Stimulated activated CD4-positive, alpha-beta T cell treated with anti-CD3 and anti-CD28 coated beads, Interleukin-2, amount 100 ng/mL, for 24 hours (primary cell): ENCODE data around the gene TMEM91.
A peak's percentile ranks its signal among the peaks of the same experiment; 100 is the strongest.
"Not testable (repeated sequence)": the region's sequence is repeated elsewhere in the genome, so short reads cannot be mapped to it uniquely, and the experiment has no call there.

Source experiments
- DNase-seq, 2 donors: peaks; one replicate each; pipeline ENCODE4 v3.0.0-alpha.2; 2020

TMEM91 gene

GRCh38 chr19:41381536-41381935, 5.2 kb downstream of the TMEM91 start:
- not testable (repeated sequence) for DNase-seq

GRCh38 chr19:41384351-41384750, 8.0 kb downstream of the TMEM91 start:
- DNase-seq, result no peak

- no peak for DNase-seq
These were observed 10.1 kb downstream of the TMEM91 start for GRCh38 chr19:41386442-41386841.

GRCh38 chr19:41391618-41392017, 15.3 kb downstream of the TMEM91 start:
- no peak for DNase-seq

GRCh38 chr19:41392775-41393174, 16.4 kb downstream of the TMEM91 start:
- DNase-seq, result no peak

GRCh38 chr19:41395355-41395754, 19.0 kb downstream of the TMEM91 start:
- no peak for DNase-seq

GRCh38 chr19:41397086-41398049, 21.0 kb downstream of the TMEM91 start, which contains the start of the genes BCKDHA and EXOSC5:
Gene BCKDHA (plus strand): TSS chr19:41397818. CDS start chr19:41397828, 10 bp downstream.
Gene EXOSC5 (minus strand): TSS chr19:41397359. CDS start chr19:41397328, 31 bp downstream.
- peak; percentile 99 for DNase-seq

- no peak for DNase-seq
These were observed 21.7 kb downstream of the TMEM91 start for GRCh38 chr19:41398050-41398418.

GRCh38 chr19:41398598-41398997, 22.3 kb downstream of the TMEM91 start:
- no peak for DNase-seq

GRCh38 chr19:41399091-41399490, 22.8 kb downstream of the TMEM91 start:
- DNase-seq, result no peak

GRCh38 chr19:41399525-41399924, 23.2 kb downstream of the TMEM91 start:
- no peak for DNase-seq

- DNase-seq, result no peak
These were observed 25.1 kb downstream of the TMEM91 start for GRCh38 chr19:41401483-41401882.

- DNase-seq, result no peak
These were observed 25.7 kb downstream of the TMEM91 start for GRCh38 chr19:41402010-41402409.

- DNase-seq, result no peak
These were observed 27.0 kb downstream of the TMEM91 start for GRCh38 chr19:41403181-41403970.

- no peak for DNase-seq
These were observed 29.4 kb downstream of the TMEM91 start for GRCh38 chr19:41405776-41406175.

GRCh38 chr19:41407271-41407670, 30.9 kb downstream of the TMEM91 start:
- no peak for DNase-seq

GRCh38 chr19:41408256-41408655, 31.9 kb downstream of the TMEM91 start:
- no peak for DNase-seq

GRCh38 chr19:41408846-41409245, 32.5 kb downstream of the TMEM91 start:
- not testable (repeated sequence) for DNase-seq

GRCh38 chr19:41409288-41409687, 33.0 kb downstream of the TMEM91 start:
- no peak for DNase-seq

- no peak for DNase-seq
These were observed 34.2 kb downstream of the TMEM91 start for GRCh38 chr19:41410336-41411054.

- no peak for DNase-seq
These were observed 35.0 kb downstream of the TMEM91 start for GRCh38 chr19:41411100-41411967.

GRCh38 chr19:41411968-41412265, 35.6 kb downstream of the TMEM91 start:
- no peak for DNase-seq
